DND-41 (cell line): ENCODE data around the gene ZNF652.

Experiments
- ATAC-seq: fragments of 200-7000 bp; cut with Tn5 transposase; 3 replicates; pipeline ENCODE4 v1.9.1; 2021; ENCODE audit warnings: low read depth; ENCODE audit not compliant: insufficient read depth
- DNase-seq: peaks from one replicate; pipeline ENCODE4 v3.0.0-alpha.2; 2020
- H2AFZ ChIP-seq: 2 replicates; pipeline ENCODE4 v1.6.0; 2012; ENCODE audit warnings: low read depth, low read length
- H3K27ac ChIP-seq: 2 replicates; pipeline ENCODE4 v1.5.1; 2012; ENCODE audit warnings: low read length, inconsistent platforms
- H3K27me3 ChIP-seq: fragments of 200-600 bp; sonication (generic); 2 replicates; pipeline ENCODE4 v1.6.0; 2012; ENCODE audit warnings: low read length, mild to moderate bottlenecking, inconsistent platforms; ENCODE audit not compliant: insufficient read depth, poor library complexity
- H3K36me3 ChIP-seq: 2 replicates; pipeline ENCODE4 v1.5.1; 2012; ENCODE audit warnings: low read length, inconsistent platforms; ENCODE audit not compliant: insufficient read depth
- H3K4me1 ChIP-seq: 2 replicates; pipeline ENCODE4 v1.5.1; 2012; ENCODE audit warnings: mild to moderate bottlenecking, low read length; ENCODE audit not compliant: insufficient read depth
- H3K4me2 ChIP-seq: 2 replicates; pipeline ENCODE4 v1.6.0; 2012; ENCODE audit warnings: mild to moderate bottlenecking, moderate library complexity, low read length, inconsistent platforms; ENCODE audit not compliant: insufficient read depth
- H3K4me3 ChIP-seq, 2 experiments: fragments of 200-600 bp in 1 of 2; shearing (Covaris generic) in 1 of 2; 2 replicates each; pipeline ENCODE4 v1.5.1; 2012 to 2016; ENCODE audit warnings: inconsistent platforms in 2 of 2, low read length in 2 of 2, mild to moderate bottlenecking in 2 of 2, low read depth in 1 of 2, moderate library complexity in 1 of 2
- H3K79me2 ChIP-seq: 2 replicates; pipeline ENCODE4 v1.6.0; 2012; ENCODE audit warnings: low read length, inconsistent platforms; ENCODE audit not compliant: insufficient read depth
- H3K9ac ChIP-seq: 2 replicates; pipeline ENCODE4 v1.6.0; 2012; ENCODE audit warnings: low read depth, mild to moderate bottlenecking, inconsistent platforms, low read length, moderate library complexity
- H3K9me3 ChIP-seq: 2 replicates; pipeline ENCODE4 v1.5.1; 2012; ENCODE audit warnings: low read length, moderate library complexity, mild to moderate bottlenecking, inconsistent platforms; ENCODE audit not compliant: insufficient read depth, severe bottlenecking
- H4K20me1 ChIP-seq: 2 replicates; pipeline ENCODE4 v1.6.0; 2012; ENCODE audit warnings: low read length; ENCODE audit not compliant: insufficient read depth
- EZH2 ChIP-seq: IDR thresholded peaks from 3 replicates; pipeline ENCODE4 v1.6.1; 2012; ENCODE audit warnings: borderline replicate concordance, low read depth, mild to moderate bottlenecking, moderate library complexity, low read length, inconsistent platforms; ENCODE audit not compliant: severe bottlenecking
- TF ChIP-seq, protein P1 (sequence below): IDR thresholded peaks from 2 replicates; pipeline ENCODE4 v1.5.1; 2012; ENCODE audit warnings: borderline replicate concordance, low read length, moderate library complexity, mild to moderate bottlenecking; ENCODE audit not compliant: poor library complexity, severe bottlenecking; ENCODE audit errors: extremely low read depth

ZNF652 gene

GRCh38 chr17:49352587-49353154 is 9.4 kb downstream of the ZNF652 start:
- H3K27ac ChIP-seq, result no peak overlapping the region
- DNase-seq, result no peak
- no peak overlapping the region for H2AFZ ChIP-seq
- no peak for ATAC-seq
- H3K9me3 ChIP-seq, result no peaks in the 10 kb centered on the region
- no peak overlapping the region for H3K9ac ChIP-seq
- no peak overlapping the region for H3K4me3 ChIP-seq
- H3K4me1 ChIP-seq, result no peaks in the 10 kb centered on the region
- H3K36me3 ChIP-seq, result no peaks in the 10 kb centered on the region
- H4K20me1 ChIP-seq, result peaks cover 24% of the 10 kb centered on the region
- TF ChIP-seq, protein P1, sequence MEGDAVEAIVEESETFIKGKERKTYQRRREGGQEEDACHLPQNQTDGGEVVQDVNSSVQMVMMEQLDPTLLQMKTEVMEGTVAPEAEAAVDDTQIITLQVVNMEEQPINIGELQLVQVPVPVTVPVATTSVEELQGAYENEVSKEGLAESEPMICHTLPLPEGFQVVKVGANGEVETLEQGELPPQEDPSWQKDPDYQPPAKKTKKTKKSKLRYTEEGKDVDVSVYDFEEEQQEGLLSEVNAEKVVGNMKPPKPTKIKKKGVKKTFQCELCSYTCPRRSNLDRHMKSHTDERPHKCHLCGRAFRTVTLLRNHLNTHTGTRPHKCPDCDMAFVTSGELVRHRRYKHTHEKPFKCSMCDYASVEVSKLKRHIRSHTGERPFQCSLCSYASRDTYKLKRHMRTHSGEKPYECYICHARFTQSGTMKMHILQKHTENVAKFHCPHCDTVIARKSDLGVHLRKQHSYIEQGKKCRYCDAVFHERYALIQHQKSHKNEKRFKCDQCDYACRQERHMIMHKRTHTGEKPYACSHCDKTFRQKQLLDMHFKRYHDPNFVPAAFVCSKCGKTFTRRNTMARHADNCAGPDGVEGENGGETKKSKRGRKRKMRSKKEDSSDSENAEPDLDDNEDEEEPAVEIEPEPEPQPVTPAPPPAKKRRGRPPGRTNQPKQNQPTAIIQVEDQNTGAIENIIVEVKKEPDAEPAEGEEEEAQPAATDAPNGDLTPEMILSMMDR, result no peak
- TF ChIP-seq EZH2, result no peak
- no peak overlapping the region for H3K4me2 ChIP-seq
- H3K27me3 ChIP-seq, result no peaks in the 10 kb centered on the region
- H3K79me2 ChIP-seq, result peaks cover 34% of the 10 kb centered on the region; the same call in 1 of the 2 replicates

DNA sequence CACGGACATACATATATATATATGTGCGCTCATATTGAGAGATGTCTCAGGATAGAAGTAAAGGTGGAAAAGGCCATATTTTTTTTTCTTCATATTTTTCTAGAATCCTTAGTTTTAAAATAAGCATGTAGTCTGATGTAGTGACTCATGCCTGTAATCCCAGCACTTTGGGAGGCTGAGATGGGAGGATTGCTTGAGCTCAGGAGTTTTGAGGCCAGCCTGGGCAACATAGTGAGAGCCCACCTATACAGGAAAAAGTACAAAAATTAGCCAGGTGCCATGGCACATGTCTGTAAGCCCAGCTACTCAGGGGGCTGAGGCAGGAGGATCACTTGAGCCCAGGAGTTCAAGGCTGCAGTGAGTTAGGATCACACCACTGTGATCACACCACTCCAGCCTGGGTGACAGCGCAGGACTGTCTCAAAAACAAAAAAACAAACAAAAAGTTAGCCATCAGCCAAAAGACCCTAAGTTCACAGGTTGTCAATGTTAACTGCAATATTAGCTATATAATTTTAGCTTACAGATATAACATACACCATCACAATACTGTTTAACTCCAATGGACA is 10.4 kb downstream of the ZNF652 start:
- no peak overlapping the region for H3K4me3 ChIP-seq
- DNase-seq (no peak), ATAC-seq (no peak)
- H3K27me3 ChIP-seq, result no peaks in the 10 kb centered on the region
- H3K9me3 ChIP-seq, result no peaks in the 10 kb centered on the region
- H3K9ac ChIP-seq, result no peak overlapping the region
- no peaks in the 10 kb centered on the region for H3K36me3 ChIP-seq
- H3K27ac ChIP-seq, result no peak overlapping the region
- H2AFZ ChIP-seq, result no peak overlapping the region
- peaks cover 25% of the 10 kb centered on the region for H4K20me1 ChIP-seq
- H3K4me2 ChIP-seq, result no peak overlapping the region
- H3K4me1 ChIP-seq, result no peaks in the 10 kb centered on the region
- TF ChIP-seq, protein P1, result no peak
- TF ChIP-seq EZH2, result no peak
- H3K79me2 ChIP-seq, result peaks cover 32% of the 10 kb centered on the region; the same call in 1 of the 2 replicates

GRCh38 chr17:49349541-49349940 is 12.5 kb downstream of the ZNF652 start:
- Histone ChIP-seq H3K9me3 (no peaks in the 10 kb centered on the region), H4K20me1 (peaks cover 29% of the 10 kb centered on the region), H3K4me2 (no peak overlapping the region), H3K9ac (no peak overlapping the region), H3K4me3 (no peak overlapping the region), H3K79me2 (peaks cover 27% of the 10 kb centered on the region), H2AFZ (no peak overlapping the region), H3K27ac (no peak overlapping the region), H3K36me3 (no peaks in the 10 kb centered on the region), H3K27me3 (no peaks in the 10 kb centered on the region), H3K4me1 (no peaks in the 10 kb centered on the region)
- ATAC-seq (no peak), DNase-seq (no peak)
- TF ChIP-seq, protein P1, result no peak
- no peak for TF ChIP-seq EZH2
